Measurements from ENCODE around the gene SPRR2D. TPM values are rescaled to one million over a fixed set of nuclear protein-coding genes. Genes with fewer than 3 reads are reported as not detected.

SPRR2D gene
- total and polyA plus RNA-seq, 2 of the 4 experiments (the other 2 are of a cell fraction), result not detected

DNA sequence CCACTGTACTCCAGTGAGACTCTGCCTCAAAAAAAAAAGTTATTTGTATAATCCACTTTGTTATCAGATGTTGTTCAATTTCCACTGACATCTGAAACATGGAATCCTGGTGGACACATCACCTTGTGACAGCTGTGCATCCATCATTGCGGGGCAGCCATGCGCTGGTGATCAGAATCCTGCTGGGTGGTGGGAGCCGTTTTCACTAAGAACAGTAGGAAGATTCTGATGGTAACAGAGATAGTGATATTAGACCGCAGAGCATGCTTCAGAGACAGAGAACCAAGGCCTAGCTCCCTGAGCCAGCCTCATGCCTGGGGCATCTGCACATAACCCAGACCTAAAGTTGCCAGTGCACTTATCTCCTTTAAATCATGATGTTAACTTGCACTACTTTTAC is 42.4 kb downstream of the SPRR2D start:
- no peak overlapping the region for H3K4me3 ChIP-seq (ENCODE audit: insufficient read depth, low read depth, low read length)
- no peak overlapping the region for H4K91ac ChIP-seq (ENCODE audit: insufficient read depth, low read depth, low read length)
- DNase-seq, result no peak
- POLR2A ChIA-PET (ENCODE audit: unreplicated experiment), result no interaction called here
- no peak for ATAC-seq (ENCODE audit: low read depth)
- TF ChIP-seq CEBPB (IDR thresholded peaks at IDR 0.05; ENCODE audit: low read depth, low read length) (no peak), MAFK (IDR thresholded peaks at IDR 0.05; ENCODE audit: low read depth, low read length) (no peak), MAZ (IDR thresholded peaks at IDR 0.05; ENCODE audit: borderline replicate concordance, low read depth, low read length) (no peak), SMC3 (IDR thresholded peaks at IDR 0.05; ENCODE audit: low read depth, low read length) (no peak), POLR2A (IDR thresholded peaks at IDR 0.05; ENCODE audit: low read depth, low read length) (no peak), RAD21 (IDR thresholded peaks at IDR 0.05; ENCODE audit: low read length) (no peak), FOS (IDR thresholded peaks at IDR 0.05; ENCODE audit: low read depth, low read length) (no peak), NFE2L2 (IDR thresholded peaks at IDR 0.05; ENCODE audit: low read depth, low read length) (no peak)
- H3K9ac ChIP-seq (ENCODE audit: low read depth, low read length), result no peak overlapping the region
- no peak overlapping the region for H3K27ac ChIP-seq (ENCODE audit: insufficient read depth, low read length)
- BruUV-seq (replicated peaks), result no TSS peak
- no peaks in the 10 kb centered on the region for H3K9me3 ChIP-seq (ENCODE audit: control insufficient read depth, insufficient read depth, low read length)
- no peak overlapping the region for H2BK5ac ChIP-seq (ENCODE audit: low read depth, low read length, poor library complexity, severe bottlenecking)
- H3K56ac ChIP-seq (ENCODE audit: extremely low read depth, insufficient read depth, low read length), result no peak overlapping the region
- intact Hi-C loops (cut with micrococcal nuclease) (no loop called here), dilution Hi-C loops (cut with HindIII; ENCODE audit: low sequenced_read_pairs, unreplicated experiment) (no loop called here), in situ Hi-C loops (cut with MboI; ENCODE audit: low sequenced_read_pairs) (no loop called here)
- H3K36me3 ChIP-seq (ENCODE audit: control insufficient read depth, insufficient read depth, low read length), result no peaks in the 10 kb centered on the region
- no peak overlapping the region for H4K5ac ChIP-seq (ENCODE audit: low read depth, low read length)
- H3K23ac ChIP-seq (ENCODE audit: low read depth, low read length), result no peak overlapping the region
- no peaks in the 10 kb centered on the region for H3K79me1 ChIP-seq (ENCODE audit: low read depth in 1 of 2, low read length in 2 of 2)
- no peak overlapping the region for H2BK120ac ChIP-seq (ENCODE audit: low read depth, low read length)
- H4K8ac ChIP-seq (ENCODE audit: low read depth in 2 of 2, low read length in 2 of 2), result no peak overlapping the region
- no peak overlapping the region for H2AK9ac ChIP-seq (replicated peaks; ENCODE audit: low read depth, low read length, poor library complexity)
- H3K14ac ChIP-seq (replicated peaks; ENCODE audit: low read depth, low read length), result no peak overlapping the region
- H2AK5ac ChIP-seq (ENCODE audit: low read depth, low read length), result no peak overlapping the region
- no peak overlapping the region for H2BK20ac ChIP-seq (ENCODE audit: low read depth, low read length)
- CTCF ChIA-PET, result no interaction called here
- H3K4ac ChIP-seq (ENCODE audit: low read depth, low read length), result no peak overlapping the region
- WGBS, 2 experiments (ENCODE audit: extremely low coverage in 2 of 2, insufficient read length in 1 of 2), result 30% methylated on average over 3 of the region's 4 CpGs; no CpG with 5 or more reads in 1 of the 2 experiments
- H2BK15ac ChIP-seq (ENCODE audit: low read depth, low read length), result no peak overlapping the region
- H4K20me1 ChIP-seq (ENCODE audit: insufficient read depth, low read length), result no peaks in the 10 kb centered on the region
- no peak overlapping the region for H3K4me2 ChIP-seq (ENCODE audit: low read depth, low read length)
- no peaks in the 10 kb centered on the region for H3K4me1 ChIP-seq (ENCODE audit: control insufficient read depth, insufficient read depth, low read length)
- no peaks in the 10 kb centered on the region for H3K9me1 ChIP-seq (ENCODE audit: insufficient read depth, low read length)
- H2AFZ ChIP-seq (replicated peaks; ENCODE audit: low read length, poor library complexity), result no peak overlapping the region
- H3K18ac ChIP-seq (ENCODE audit: low read depth, low read length), result no peak overlapping the region
- no peaks in the 10 kb centered on the region for H3K27me3 ChIP-seq (ENCODE audit: control insufficient read depth, insufficient read depth, low read length)

All from IMR-90 (cell line).